Right kidney (tissue), 1 donor: ENCODE data around the gene ARL6.
"Not testable (repeated sequence)": the region's sequence is repeated elsewhere in the genome, so short reads cannot be mapped to it uniquely, and the experiment has no call there.

Source experiments
- DNase-seq: peaks from one replicate; pipeline ENCODE4 v3.0.0-alpha.2; 2016

Gene ARL6

GRCh38 chr3:97820780-97821179 lies 56.2 kb downstream of the ARL6 start:
- peak; percentile 7 for DNase-seq

GRCh38 chr3:97821287-97821773 lies 56.8 kb downstream of the ARL6 start:
- DNase-seq = no peak

- peak; percentile 95 for DNase-seq
These were observed 57.3 kb downstream of the ARL6 start, which contains the start of gene CRYBG3 for GRCh38 chr3:97821774-97822358. Gene CRYBG3 (plus strand): TSS chr3:97822011. CDS start chr3:97822207, 196 bp downstream.

GRCh38 chr3:97822359-97822775 lies 57.8 kb downstream of the ARL6 start:
- no peak for DNase-seq

- DNase-seq = peak; percentile 28
These were observed 58.8 kb downstream of the ARL6 start for GRCh38 chr3:97823046-97824004.

- no peak for DNase-seq
These were observed 60.5 kb downstream of the ARL6 start for GRCh38 chr3:97825101-97825500.

- no peak for DNase-seq
These were observed 63.3 kb downstream of the ARL6 start for GRCh38 chr3:97827741-97828471.

- no peak for DNase-seq
These were observed 64.6 kb downstream of the ARL6 start for GRCh38 chr3:97829198-97829597.

- DNase-seq = no peak
These were observed 66.1 kb downstream of the ARL6 start for GRCh38 chr3:97830638-97831037.

- DNase-seq = no peak
These were observed 66.6 kb downstream of the ARL6 start for GRCh38 chr3:97831140-97831539.

GRCh38 chr3:97833184-97833583 lies 68.6 kb downstream of the ARL6 start:
- not testable (repeated sequence) for DNase-seq

GRCh38 chr3:97835761-97836160 lies 71.2 kb downstream of the ARL6 start:
- no peak for DNase-seq

GRCh38 chr3:97838393-97838792 lies 73.8 kb downstream of the ARL6 start:
- no peak for DNase-seq

- no peak for DNase-seq
These were observed 75.4 kb downstream of the ARL6 start for GRCh38 chr3:97839944-97840343.

GRCh38 chr3:97841304-97841703 lies 76.7 kb downstream of the ARL6 start:
- no peak for DNase-seq

GRCh38 chr3:97841956-97842355 lies 77.4 kb downstream of the ARL6 start:
- no peak for DNase-seq

GRCh38 chr3:97848779-97849178 lies 84.2 kb downstream of the ARL6 start:
- DNase-seq = no peak
